DND-41 (cell line): Measurements from ENCODE around the gene WWC1.

ENCODE experiments used
- CTCF ChIP-seq: IDR thresholded peaks from 2 replicates; pipeline ENCODE4 v1.5.1; 2012; ENCODE audit warnings: borderline replicate concordance, low read length, moderate library complexity, mild to moderate bottlenecking; ENCODE audit not compliant: poor library complexity, severe bottlenecking; ENCODE audit errors: extremely low read depth
- EZH2 ChIP-seq: IDR thresholded peaks from 3 replicates; pipeline ENCODE4 v1.6.1; 2012; ENCODE audit warnings: borderline replicate concordance, low read depth, mild to moderate bottlenecking, moderate library complexity, low read length, inconsistent platforms; ENCODE audit not compliant: severe bottlenecking

- TF ChIP-seq CTCF (no peak), EZH2 (no peak)
These were observed 152.7 kb downstream of the WWC1 start for GRCh38 chr5:168443950-168444700.
